A673 (cell line): ENCODE measurements around the gene ETV1.

Experiments used
- EZH2 ChIP-seq: fragments of 200-600 bp; sonication (generic); IDR thresholded peaks from 2 replicates; pipeline ENCODE4 v1.6.1; 2017; ENCODE audit warnings: borderline replicate concordance, low read depth, mild to moderate bottlenecking, mixed read lengths, antibody characterized with exemption, low read length; ENCODE audit not compliant: poor library complexity, severe bottlenecking
- TF ChIP-seq, protein P1 (sequence below): fragments of 300-800, 200-600 bp; sonication (generic); conservative IDR thresholded peaks from 2 replicates; pipeline ENCODE4 v1.5.1; 2017; ENCODE audit warnings: low read depth, mild to moderate bottlenecking, antibody characterized with exemption, low read length, moderate library complexity, mixed read lengths

DNA sequence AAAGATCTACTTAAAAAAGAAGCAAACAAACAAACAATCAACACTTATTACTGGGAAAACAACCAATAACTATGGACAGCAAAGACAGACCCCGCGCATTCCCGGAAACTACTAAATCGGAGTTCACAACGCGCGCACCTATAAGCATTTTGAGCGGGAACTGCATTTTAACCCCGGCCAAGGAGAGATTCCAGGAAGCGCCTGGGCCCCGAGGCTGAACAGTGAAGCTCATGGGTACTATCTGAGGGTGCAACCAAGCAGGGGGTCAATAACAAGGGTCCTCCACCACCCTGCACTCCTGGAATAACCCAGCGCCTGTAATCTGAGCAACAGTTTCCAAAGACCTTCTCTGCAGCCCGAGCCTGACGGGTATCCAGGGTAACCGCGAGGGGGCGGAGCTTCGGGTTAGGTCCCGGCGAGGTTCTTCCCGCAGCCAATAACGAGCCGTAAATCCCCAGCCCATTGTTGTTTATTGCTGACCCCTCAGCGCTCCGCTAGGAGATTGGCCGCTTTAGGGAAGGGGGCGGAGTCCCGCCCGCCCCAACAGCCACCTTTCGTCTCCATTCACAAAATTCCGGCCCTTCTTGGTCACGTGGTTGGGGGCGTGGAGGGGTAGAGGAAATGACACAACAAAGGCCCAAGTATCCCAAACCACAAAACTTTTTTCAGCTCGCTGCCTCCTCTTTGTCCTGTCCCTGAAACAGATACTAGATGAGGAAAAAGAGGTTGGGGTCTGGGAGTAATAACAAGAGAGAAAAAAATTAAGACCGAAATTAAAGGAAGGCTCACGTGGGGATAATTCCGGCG lies 1.7 kb upstream of the ETV1 start:
- TF ChIP-seq, protein P1, sequence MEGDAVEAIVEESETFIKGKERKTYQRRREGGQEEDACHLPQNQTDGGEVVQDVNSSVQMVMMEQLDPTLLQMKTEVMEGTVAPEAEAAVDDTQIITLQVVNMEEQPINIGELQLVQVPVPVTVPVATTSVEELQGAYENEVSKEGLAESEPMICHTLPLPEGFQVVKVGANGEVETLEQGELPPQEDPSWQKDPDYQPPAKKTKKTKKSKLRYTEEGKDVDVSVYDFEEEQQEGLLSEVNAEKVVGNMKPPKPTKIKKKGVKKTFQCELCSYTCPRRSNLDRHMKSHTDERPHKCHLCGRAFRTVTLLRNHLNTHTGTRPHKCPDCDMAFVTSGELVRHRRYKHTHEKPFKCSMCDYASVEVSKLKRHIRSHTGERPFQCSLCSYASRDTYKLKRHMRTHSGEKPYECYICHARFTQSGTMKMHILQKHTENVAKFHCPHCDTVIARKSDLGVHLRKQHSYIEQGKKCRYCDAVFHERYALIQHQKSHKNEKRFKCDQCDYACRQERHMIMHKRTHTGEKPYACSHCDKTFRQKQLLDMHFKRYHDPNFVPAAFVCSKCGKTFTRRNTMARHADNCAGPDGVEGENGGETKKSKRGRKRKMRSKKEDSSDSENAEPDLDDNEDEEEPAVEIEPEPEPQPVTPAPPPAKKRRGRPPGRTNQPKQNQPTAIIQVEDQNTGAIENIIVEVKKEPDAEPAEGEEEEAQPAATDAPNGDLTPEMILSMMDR: no peak
- no peak for TF ChIP-seq EZH2
